Endothelial cell of umbilical vein (primary cell): ENCODE results near the gene PRRT4. TPM values are rescaled to one million over a fixed set of nuclear protein-coding genes. Genes with fewer than 3 reads are reported as not detected.

Experiments used
- BruUV-seq: library from RNA; stranded (reverse); fragments of 400-500 nt; replicated peaks from 2 replicates; lab custom pipeline; 2021; lab: Mats Ljungman, UMichigan
- CTCF ChIA-PET: fragments of 300-600, 350-600 bp; sonication (Branson Sonifier 250); formaldehyde crosslinking; loops from one replicate; lab custom pipeline; 2021; ENCODE audit warnings: antibody characterized with exemption, inconsistent platforms; lab: Charles Lee
- POLR2A ChIA-PET: fragments of 300-600, 350-600 bp; sonication (Branson Sonifier 250); formaldehyde crosslinking; loops from one replicate; lab custom pipeline; 2021; ENCODE audit warnings: antibody characterized with exemption, inconsistent platforms; lab: Charles Lee
- DNase-seq: peaks from one replicate; pipeline ENCODE4 v3.0.0-alpha.2; 2011; ENCODE audit warnings: low read depth, low spot score
- FAIRE-seq: peaks from 2 replicates; lab custom pipeline; 2011; peaks lifted over from hg19 to GRCh38; lab: Jason Lieb, UNC
- H2AFZ ChIP-seq: 2 replicates; pipeline ENCODE4 v1.6.0; 2012; ENCODE audit warnings: low read depth, low read length, control low read depth, inconsistent platforms
- H3K27ac ChIP-seq: 2 replicates; pipeline ENCODE4 v1.5.1; 2011; ENCODE audit warnings: low read depth, mild to moderate bottlenecking, control low read depth, low read length, moderate library complexity; ENCODE audit not compliant: insufficient read depth
- H3K27me3 ChIP-seq, 2 experiments: 2 replicates each; pipeline versions ENCODE4 v1.6.0 to v1.6.1; 2011; ENCODE audit warnings: low read length in 2 of 2, mixed read lengths in 1 of 2; ENCODE audit not compliant: control insufficient read depth in 2 of 2, insufficient read depth in 2 of 2
- H3K36me3 ChIP-seq, 2 experiments: 2 replicates in 1 of 2; 3 replicates in 1 of 2; pipeline ENCODE4 v1.5.1; 2011; ENCODE audit warnings: low read length in 2 of 2, mild to moderate bottlenecking in 1 of 2, moderate library complexity in 1 of 2; ENCODE audit not compliant: control insufficient read depth in 2 of 2, insufficient read depth in 2 of 2; ENCODE audit errors: extremely low read depth in 1 of 2
- H3K4me1 ChIP-seq: 3 replicates; pipeline ENCODE4 v1.5.1; 2011; ENCODE audit warnings: mild to moderate bottlenecking, low read length; ENCODE audit not compliant: control insufficient read depth, insufficient read depth; ENCODE audit errors: extremely low read depth
- H3K4me2 ChIP-seq: 2 replicates; pipeline ENCODE4 v1.6.1; 2011; ENCODE audit warnings: low read length, control low read depth, mixed read lengths; ENCODE audit not compliant: insufficient read depth
- H3K4me3 ChIP-seq, 3 experiments: fragments of 200-600 bp in 1 of 3; sonication (generic), shearing (Covaris generic) in 1 of 3; replicated peaks in 1 of 3; 2 replicates each; pipeline ENCODE4 v1.5.1; 2011 to 2016; ENCODE audit warnings: control low read depth in 3 of 3, low read length in 3 of 3, mild to moderate bottlenecking in 2 of 3, inconsistent platforms in 1 of 3, low read depth in 1 of 3, moderate library complexity in 1 of 3; ENCODE audit not compliant: insufficient read depth in 1 of 3
- H3K79me2 ChIP-seq: 2 replicates; pipeline ENCODE4 v1.6.0; 2012; ENCODE audit warnings: low read length, inconsistent platforms; ENCODE audit not compliant: control insufficient read depth, insufficient read depth
- H3K9ac ChIP-seq: replicated peaks from 2 replicates; pipeline ENCODE3; 2011; ENCODE audit warnings: low read length, control low read depth; ENCODE audit not compliant: insufficient read depth; ENCODE audit errors: extremely low read depth
- H3K9me1 ChIP-seq: replicated peaks from 3 replicates; pipeline ENCODE4 v1.6.0; 2011; ENCODE audit warnings: mild to moderate bottlenecking, low read length; ENCODE audit not compliant: control insufficient read depth, insufficient read depth; ENCODE audit errors: extremely low read depth
- H3K9me3 ChIP-seq: replicated peaks from 2 replicates; pipeline ENCODE4 v1.5.1; 2012; ENCODE audit warnings: low read length, inconsistent platforms; ENCODE audit not compliant: control insufficient read depth, insufficient read depth
- H4K20me1 ChIP-seq: replicated peaks from 2 replicates; pipeline ENCODE3; 2011; ENCODE audit warnings: mild to moderate bottlenecking, low read length; ENCODE audit not compliant: control insufficient read depth, insufficient read depth; ENCODE audit errors: extremely low read depth
- EZH2 ChIP-seq: IDR thresholded peaks from 2 replicates; pipeline ENCODE4 v1.6.1; 2012; ENCODE audit warnings: borderline replicate concordance, low read depth, mild to moderate bottlenecking, moderate library complexity, low read length, inconsistent platforms; ENCODE audit not compliant: severe bottlenecking
- MYC ChIP-seq: IDR thresholded peaks from one replicate; pipeline ENCODE4 v1.6.1; 2011; ENCODE audit warnings: mild to moderate bottlenecking, low read depth, low read length
- POLR2A ChIP-seq: IDR thresholded peaks from 2 replicates; pipeline ENCODE4 v1.6.1; 2012; ENCODE audit warnings: low read depth, mild to moderate bottlenecking, control low read depth, low read length
- POLR2AphosphoS5 ChIP-seq: IDR thresholded peaks from 2 replicates; pipeline ENCODE4 v1.6.1; 2012; ENCODE audit warnings: low read depth, mild to moderate bottlenecking, control low read depth, low read length, moderate library complexity; ENCODE audit not compliant: insufficient read depth
- dilution Hi-C: fragments of 300-500 bp; cut with MboI; formaldehyde crosslinking; loops from one replicate; pipeline ENCODE4 v1.15.0; 2019; ENCODE audit warnings: low sequenced_read_pairs; ENCODE audit not compliant: extremely low pct_ligation_motif_present
- intact Hi-C: fragments of 100-400 bp; cut with micrococcal nuclease; formaldehyde crosslinking; loops from one replicate; pipeline ENCODE4 v1.10.0; 2022
- polyA plus RNA-seq, 4 experiments: library from polyadenylated mRNA; depleted of rRNA in 3 of 4; stranded (reverse) in 3 of 4; unstranded in 1 of 4; fragments of >200 nt; gene quantifications; 2 replicates each; pipeline versions ENCODE4 v1.2.1 to v1.2.3, GENCODE V29; 2011 to 2012; ENCODE audit warnings: missing spikeins in 1 of 4
- total RNA-seq: library from RNA; stranded (reverse); gene quantifications from 2 replicates; pipeline ENCODE4 v1.2.3, GENCODE V29; 2021

The PRRT4 gene
- total and polyA plus RNA-seq, 2 donors (not counting 3 experiments of a cell fraction or from before 2014, with no cell fraction given): 0.03 TPM; not detected in 1

DNA sequence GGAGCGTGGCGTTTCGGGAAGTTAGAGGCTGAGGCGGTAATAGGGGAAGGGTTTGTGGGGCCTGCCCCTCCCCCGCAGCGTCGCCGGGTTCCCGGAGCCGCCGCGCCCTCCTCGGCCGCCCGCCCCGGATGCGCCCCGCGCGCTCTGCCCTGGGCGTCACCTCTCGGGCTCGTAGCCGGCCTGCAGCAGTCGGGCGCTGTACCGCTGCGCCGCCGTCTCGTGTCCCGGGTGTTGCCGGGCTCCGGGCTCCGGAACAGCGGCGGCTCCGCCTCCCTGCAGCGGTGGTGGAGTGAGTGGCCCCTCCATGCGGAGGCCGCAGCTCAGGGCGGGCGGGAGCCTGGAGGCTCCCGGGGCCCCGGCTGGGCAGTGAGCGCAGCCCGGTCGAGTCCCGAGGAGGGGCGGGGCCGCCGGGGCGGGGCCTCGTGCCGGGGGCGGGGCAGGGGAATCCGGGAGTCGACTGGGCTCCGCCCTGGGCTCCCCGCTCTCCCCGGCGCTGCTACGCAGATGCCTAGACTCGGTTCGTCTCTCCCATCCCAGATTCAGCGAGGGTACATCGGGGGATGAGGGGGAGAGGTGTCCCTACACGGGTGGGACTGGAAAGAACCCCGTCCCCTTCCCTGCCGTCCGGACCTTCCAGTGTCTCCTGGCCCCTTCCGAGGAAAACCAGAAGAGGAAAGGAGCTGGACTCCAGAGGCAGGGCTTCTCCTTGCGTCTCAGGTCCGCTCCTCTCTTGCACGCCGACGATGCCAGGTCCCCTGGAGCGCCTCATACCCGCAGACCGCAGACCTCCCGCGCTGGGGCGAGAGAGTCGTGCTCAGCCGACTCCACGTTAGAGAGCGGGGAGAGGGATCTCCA, 48.3 kb upstream of the PRRT4 start, which contains the start of gene IMPDH1:
Gene IMPDH1 (minus strand): TSS at position 387 of the 855 bp plus-strand sequence. CDS start 81 bp downstream, at position 306.
- H2AFZ ChIP-seq: peak within 1 kb of the TSS; percentile 100
- intact Hi-C loops: no loop called here
- H3K79me2 ChIP-seq: peaks cover 8% of the 10 kb centered on the region
- H3K4me1 ChIP-seq: peaks cover 17% of the 10 kb centered on the region
- BruUV-seq: no TSS peak
- CTCF ChIA-PET: interaction anchor here (0.6 to 17.5 kb wide), 8 partner anchors 9 to 62 kb away, joined by 4 to 209 read pairs (median 4); no protein-coding TSS in a partner anchor
- peak within 1 kb of the TSS; percentile 33 for H3K9ac ChIP-seq
- no peaks in the 10 kb centered on the region for H3K9me1 ChIP-seq
- H3K4me2 ChIP-seq: peak within 1 kb of the TSS; percentile 83
- no peak for FAIRE-seq
- H4K20me1 ChIP-seq: no peaks in the 10 kb centered on the region
- H3K9me3 ChIP-seq: no peaks in the 10 kb centered on the region
- H3K36me3 ChIP-seq: no peaks in the 10 kb centered on the region
- H3K27me3 ChIP-seq: peaks cover 2 to 6% of the 10 kb centered on the region in 2 experiments
- DNase-seq: peak; percentile 75
- TF ChIP-seq POLR2AphosphoS5: peak; percentile 75
- TF ChIP-seq EZH2: no peak
- peak; percentile 71 for TF ChIP-seq POLR2A
- H3K27ac ChIP-seq: no peak within 1 kb of the TSS
- H3K4me3 ChIP-seq: peak within 1 kb of the TSS; percentile 74 to 84 (median 83)
- POLR2A ChIA-PET: no interaction called here
- dilution Hi-C loops: no loop called here

DNA sequence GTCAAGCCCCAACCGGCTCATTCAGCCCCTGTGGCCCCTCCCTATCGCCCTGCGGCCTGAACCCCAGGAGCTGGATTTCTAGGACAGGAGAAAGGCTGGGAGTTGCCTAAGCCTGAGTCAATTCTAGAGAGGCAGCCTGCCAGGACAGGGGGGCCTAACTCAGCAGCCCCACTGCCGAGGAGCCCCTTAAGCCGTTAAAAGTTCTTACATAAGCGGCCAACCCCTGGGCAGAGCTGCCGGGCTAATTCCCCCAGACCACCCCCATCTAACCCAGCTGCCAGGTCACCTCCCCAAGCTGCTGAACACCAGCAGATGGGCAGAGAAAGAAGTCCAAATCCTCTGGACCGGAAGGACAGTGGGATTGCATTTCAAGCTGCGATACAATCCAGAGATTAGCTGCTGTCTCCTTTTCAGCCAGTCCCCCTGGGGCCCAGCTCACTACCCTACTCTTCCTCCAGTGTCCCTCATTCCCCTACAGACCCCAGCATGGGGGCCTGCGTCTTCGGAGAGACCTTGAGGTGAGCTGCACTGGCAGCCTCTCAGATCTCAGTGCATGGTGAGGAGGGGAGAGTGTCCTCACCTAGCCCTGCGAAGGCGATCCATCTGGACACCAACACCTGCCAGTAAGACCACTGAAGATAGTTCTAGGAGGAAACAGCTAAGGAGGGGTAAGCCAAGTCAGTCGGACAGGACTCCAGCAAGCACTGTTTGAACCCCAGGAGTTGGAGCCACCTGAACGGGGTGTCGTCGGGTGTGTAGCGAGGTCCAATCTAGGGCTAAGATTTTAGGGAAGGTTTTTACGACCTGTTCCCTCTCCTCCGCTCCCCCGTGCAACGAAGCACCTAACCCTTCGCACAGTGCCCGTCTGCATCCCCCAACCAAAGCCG, 47.5 kb upstream of the PRRT4 start:
- H3K9me3 ChIP-seq: no peaks in the 10 kb centered on the region
- no peak overlapping the region for H3K27ac ChIP-seq
- H3K36me3 ChIP-seq: no peaks in the 10 kb centered on the region
- H3K9ac ChIP-seq: peak overlapping the region; percentile 33
- no peaks in the 10 kb centered on the region for H3K9me1 ChIP-seq
- DNase-seq: no peak
- FAIRE-seq: peak; percentile 48
- H3K4me1 ChIP-seq: peaks cover 25% of the 10 kb centered on the region
- peak overlapping the region; percentile 83 for H3K4me2 ChIP-seq
- intact Hi-C loops: no loop called here
- TF ChIP-seq MYC (no peak), EZH2 (peak; percentile 36)
- peak overlapping the region; percentile 100 for H2AFZ ChIP-seq
- BruUV-seq: no TSS peak
- H3K4me3 ChIP-seq: peak overlapping the region; percentile 55 to 84 (median 74)
- ChIA-PET CTCF (interaction anchor here (0.9 to 17.5 kb wide), 7 partner anchors 10 to 61 kb away, joined by 3 to 209 read pairs (median 6); no protein-coding TSS in a partner anchor), POLR2A (no interaction called here)
- H3K79me2 ChIP-seq: peaks cover 17% of the 10 kb centered on the region
- no peaks in the 10 kb centered on the region for H4K20me1 ChIP-seq
- H3K27me3 ChIP-seq: peaks cover 2 to 6% of the 10 kb centered on the region in 2 experiments
- dilution Hi-C loops: no loop called here
